PC-3 (cell line): ENCODE measurements around the gene PUS7L. TPM values are rescaled to one million over a fixed set of nuclear protein-coding genes. Genes with fewer than 3 reads are reported as not detected.
"Not testable (repeated sequence)": the region's sequence is repeated elsewhere in the genome, so short reads cannot be mapped to it uniquely, and the experiment has no call there.

Source experiments
- ATAC-seq: fragments of 200-7000 bp; cut with Tn5 transposase; 2 replicates; pipeline ENCODE4 v1.9.1; 2020; ENCODE audit warnings: mild to moderate bottlenecking, moderate library complexity
- BruUV-seq: library from RNA; stranded (reverse); fragments of 400-500 nt; replicated peaks from 2 replicates; lab custom pipeline; 2021; lab: Mats Ljungman, UMichigan
- CTCF ChIA-PET: fragments of 300-600 bp; sonication (Branson Sonifier 250); formaldehyde crosslinking; loops from one replicate; lab custom pipeline; 2022; ENCODE audit warnings: antibody characterized with exemption; lab: Charles Lee
- POLR2A ChIA-PET: fragments of 300-600 bp; sonication (Branson Sonifier 250); formaldehyde crosslinking; loops from one replicate; lab custom pipeline; 2022; ENCODE audit warnings: antibody characterized with exemption; ENCODE audit not compliant: unreplicated experiment; lab: Charles Lee
- DNase-seq: peaks from one replicate; pipeline ENCODE4 v3.0.0-alpha.2; 2015
- H2AFZ ChIP-seq: fragments of 300-600 bp; sonication (generic); 2 replicates; pipeline ENCODE4 v1.6.0; 2016; ENCODE audit warnings: antibody characterized with exemption, low read length
- H3F3A ChIP-seq: fragments of 300-600 bp; sonication (generic); one replicate; pipeline ENCODE4 v1.6.0; 2017; ENCODE audit warnings: antibody characterized with exemption, low read length, control low read depth, mild to moderate bottlenecking; ENCODE audit not compliant: unreplicated experiment
- H3K27ac ChIP-seq: fragments of 300-600 bp; sonication (generic); 2 replicates; pipeline ENCODE4 v1.5.1; 2016; ENCODE audit warnings: mild to moderate bottlenecking, low read length
- H3K27me3 ChIP-seq: fragments of 300-600 bp; sonication (generic); 2 replicates; pipeline ENCODE4 v1.6.1; 2016; ENCODE audit warnings: low read length, mixed read lengths
- H3K36me3 ChIP-seq: fragments of 300-600 bp; sonication (generic); 2 replicates; pipeline ENCODE4 v1.6.1; 2016; ENCODE audit warnings: low read depth, mixed run types, low read length, mixed read lengths
- H3K4me1 ChIP-seq: fragments of 300-600 bp; sonication (generic); 2 replicates; pipeline ENCODE4 v1.5.1; 2016; ENCODE audit warnings: low read length; ENCODE audit not compliant: insufficient read depth
- H3K4me2 ChIP-seq: fragments of 300-600 bp; sonication (generic); 2 replicates; pipeline ENCODE4 v1.6.0; 2016; ENCODE audit warnings: low read length
- H3K4me3 ChIP-seq: fragments of 300-600 bp; sonication (generic); 2 replicates; pipeline ENCODE4 v1.5.1; 2016; ENCODE audit warnings: mild to moderate bottlenecking, low read length, mixed read lengths
- H3K79me2 ChIP-seq: fragments of 300-600 bp; sonication (generic); 2 replicates; pipeline ENCODE4 v1.6.1; 2017; ENCODE audit warnings: low read length, mixed read lengths
- H3K9ac ChIP-seq: fragments of 300-600 bp; sonication (generic); 2 replicates; pipeline ENCODE4 v1.6.0; 2016; ENCODE audit warnings: mild to moderate bottlenecking, low read length
- H3K9me2 ChIP-seq: fragments of 300-600 bp; sonication (generic); replicated peaks from 2 replicates; pipeline ENCODE4 v1.6.1; 2016; ENCODE audit warnings: mixed run types, low read length, mixed read lengths
- H3K9me3 ChIP-seq: fragments of 300-600 bp; sonication (generic); 2 replicates; pipeline ENCODE4 v1.6.1; 2016; ENCODE audit warnings: low read length, mixed read lengths
- H4K20me1 ChIP-seq: fragments of 300-600 bp; sonication (generic); 2 replicates; pipeline ENCODE4 v1.6.1; 2016; ENCODE audit warnings: low read length, mixed read lengths
- CTCF ChIP-seq: fragments of 300-600 bp; sonication (generic); conservative IDR thresholded peaks from 2 replicates; pipeline ENCODE4 v1.5.1; 2017; ENCODE audit warnings: antibody characterized with exemption, low read depth, mild to moderate bottlenecking, low read length
- EZH2 ChIP-seq: fragments of 300-600 bp; sonication (generic); IDR thresholded peaks from one replicate; pipeline ENCODE4 v1.6.1; 2017; ENCODE audit warnings: antibody characterized with exemption, mild to moderate bottlenecking, low read length; ENCODE audit not compliant: unreplicated experiment
- EZH2phosphoT487 ChIP-seq: fragments of 300-600 bp; sonication (generic); IDR thresholded peaks from 2 replicates; pipeline ENCODE4 v1.6.1; 2018; ENCODE audit warnings: mild to moderate bottlenecking, antibody characterized with exemption, low read length, borderline replicate concordance
- intact Hi-C: fragments of 100-400 bp; cut with micrococcal nuclease; formaldehyde crosslinking; loops from 2 replicates; pipeline ENCODE4 v1.9.0; 2023
- total RNA-seq: library from RNA; depleted of rRNA; stranded (reverse); fragments of >200 nt; gene quantifications from 2 replicates; pipeline ENCODE4 v1.2.3, GENCODE V29; 2014

Gene PUS7L
- total RNA-seq, 1 experiment from 2014 or later = 14.6 TPM

- Histone ChIP-seq H3K9me3 (no peaks in the 10 kb centered on the region), H3F3A (no peaks in the 10 kb centered on the region), H3K9ac (no peak overlapping the region), H3K4me1 (no peaks in the 10 kb centered on the region), H3K9me2 (no peaks in the 10 kb centered on the region), H3K36me3 (peaks cover 4% of the 10 kb centered on the region; the same call in 1 of the 2 replicates), H3K27ac (no peak overlapping the region), H3K79me2 (no peaks in the 10 kb centered on the region), H3K4me3 (no peak overlapping the region), H3K4me2 (no peak overlapping the region), H4K20me1 (no peaks in the 10 kb centered on the region), H2AFZ (no peak overlapping the region), H3K27me3 (no peaks in the 10 kb centered on the region)
- no peak for ATAC-seq
- ChIA-PET POLR2A (no interaction called here), CTCF (no interaction called here)
- intact Hi-C loops = loop anchor here (10.0 kb wide), 1 partner anchor 278 kb away; no protein-coding TSS in a partner anchor
- DNase-seq = no peak
- no peak for TF ChIP-seq EZH2phosphoT487
- TF ChIP-seq CTCF = no peak
- TF ChIP-seq EZH2 = no peak
- no TSS peak for BruUV-seq
These were observed 36.0 kb downstream of the PUS7L start for GRCh38 chr12:43722621-43723020.

- H3K9me2 ChIP-seq = no peaks in the 10 kb centered on the region
- H4K20me1 ChIP-seq = no peaks in the 10 kb centered on the region
- no peak overlapping the region for H3K9ac ChIP-seq
- ATAC-seq (no peak), DNase-seq (no peak)
- no peaks in the 10 kb centered on the region for H3K27me3 ChIP-seq
- H3K4me3 ChIP-seq = no peak overlapping the region
- ChIA-PET POLR2A (no interaction called here), CTCF (no interaction called here)
- no peaks in the 10 kb centered on the region for H3K79me2 ChIP-seq
- no peaks in the 10 kb centered on the region for H3F3A ChIP-seq
- H3K36me3 ChIP-seq = no peaks in the 10 kb centered on the region
- no peaks in the 10 kb centered on the region for H3K9me3 ChIP-seq
- H2AFZ ChIP-seq = no peak overlapping the region
- intact Hi-C loops = no loop called here
- H3K4me1 ChIP-seq = no peaks in the 10 kb centered on the region
- TF ChIP-seq EZH2phosphoT487 (no peak), CTCF (no peak), EZH2 (no peak)
- no TSS peak for BruUV-seq
- no peak overlapping the region for H3K27ac ChIP-seq
- H3K4me2 ChIP-seq = no peak overlapping the region
These were observed 47.2 kb downstream of the PUS7L start for GRCh38 chr12:43711348-43711747.

GRCh38 chr12:43703772-43704171, 54.8 kb downstream of the PUS7L start:
- H3K9ac ChIP-seq, H3K27me3 ChIP-seq, H3K9me2 ChIP-seq, H3K9me3 ChIP-seq, POLR2A ChIA-PET, H3K4me2 ChIP-seq, intact Hi-C loops, BruUV-seq, H3K36me3 ChIP-seq, H3F3A ChIP-seq, H3K4me1 ChIP-seq, H4K20me1 ChIP-seq, DNase-seq, H3K4me3 ChIP-seq, H3K27ac ChIP-seq, H2AFZ ChIP-seq, CTCF ChIA-PET, ATAC-seq, H3K79me2 ChIP-seq: not testable (repeated sequence)

- H3F3A ChIP-seq, H3K36me3 ChIP-seq, ATAC-seq, H3K4me1 ChIP-seq, H3K9me3 ChIP-seq, CTCF ChIA-PET, intact Hi-C loops, POLR2A ChIA-PET, H3K79me2 ChIP-seq, H2AFZ ChIP-seq, H4K20me1 ChIP-seq, H3K4me3 ChIP-seq, H3K4me2 ChIP-seq, H3K27ac ChIP-seq, H3K9ac ChIP-seq, H3K9me2 ChIP-seq, BruUV-seq, DNase-seq: not testable (repeated sequence)
- peaks cover 10% of the 10 kb centered on the region; the same call in 1 of the 2 replicates for H3K27me3 ChIP-seq
These were observed 57.4 kb downstream of the PUS7L start for GRCh38 chr12:43701194-43701593.
